Erythroblast (primary cell): ENCODE measurements around the gene OR7G2.

Experiments
- DNase-seq, 2 experiments: peaks; one replicate each; lab custom pipeline; 2025; lab: John Stamatoyannopoulos, UW
- GATA1 ChIP-seq: IDR thresholded peaks from 2 replicates; pipeline ENCODE4 v1.6.1; 2011; ENCODE audit warnings: low read depth, mild to moderate bottlenecking, control low read depth, low read length, moderate library complexity
- POLR2A ChIP-seq: IDR thresholded peaks from 2 replicates; pipeline ENCODE4 v1.6.1; 2011; ENCODE audit warnings: mild to moderate bottlenecking, low read length

OR7G2 gene

GRCh38 chr19:9107375-9107774, at the start of gene OR7G2:
Gene OR7G2 (minus strand): TSS chr19:9107475. CDS start chr19:9103243, 4,232 bp downstream.
- no peak for DNase-seq
- TF ChIP-seq POLR2A (no peak), GATA1 (no peak)

GRCh38 chr19:9156304-9156703, 49.0 kb upstream of the OR7G2 start:
- TF ChIP-seq POLR2A (no peak), GATA1 (no peak)
- DNase-seq = no peak

- no peak for DNase-seq
- TF ChIP-seq GATA1 (no peak), POLR2A (no peak)
Measured at GRCh38 chr19:9155591-9155990, 48.3 kb upstream of the OR7G2 start.

- no peak for DNase-seq
- TF ChIP-seq POLR2A = no peak
- no peak for TF ChIP-seq GATA1
Measured at GRCh38 chr19:9151367-9151766, 44.1 kb upstream of the OR7G2 start.

- TF ChIP-seq POLR2A (no peak), GATA1 (no peak)
- DNase-seq = no peak
Measured at GRCh38 chr19:9150650-9151049, 43.4 kb upstream of the OR7G2 start.

- TF ChIP-seq POLR2A = no peak
- TF ChIP-seq GATA1 = no peak
- no peak for DNase-seq
Measured at GRCh38 chr19:9149997-9150396, 42.7 kb upstream of the OR7G2 start.

GRCh38 chr19:9148697-9149096, 41.4 kb upstream of the OR7G2 start:
- TF ChIP-seq POLR2A (no peak), GATA1 (no peak)
- no peak for DNase-seq

- TF ChIP-seq GATA1 = no peak
- no peak for TF ChIP-seq POLR2A
Measured at GRCh38 chr19:9146882-9147281, 39.6 kb upstream of the OR7G2 start.

GRCh38 chr19:9144920-9145319, 37.6 kb upstream of the OR7G2 start:
- DNase-seq = peak; percentile 40 to 51
- no peak for TF ChIP-seq POLR2A
- no peak for TF ChIP-seq GATA1

More at GRCh38 chr19:9146882-9147281, 39.6 kb upstream of the OR7G2 start:
- no peak for DNase-seq

- DNase-seq = peak; percentile 93 to 95
- TF ChIP-seq POLR2A (peak; percentile 89), GATA1 (no peak)
Measured at GRCh38 chr19:9140159-9140874, 33.0 kb upstream of the OR7G2 start, which contains the start of gene ZNF317. Gene ZNF317 (plus strand): TSS chr19:9140397. CDS start chr19:9156017, 15,620 bp downstream.

- DNase-seq = no peak
- TF ChIP-seq POLR2A (no peak), GATA1 (no peak)
Measured at GRCh38 chr19:9139609-9140158, 32.4 kb upstream of the OR7G2 start.

GRCh38 chr19:9132422-9132821, 25.1 kb upstream of the OR7G2 start:
- no peak for DNase-seq
- TF ChIP-seq GATA1 (no peak), POLR2A (no peak)

GRCh38 chr19:9130965-9131364, 23.7 kb upstream of the OR7G2 start:
- TF ChIP-seq POLR2A = no peak
- TF ChIP-seq GATA1 = no peak
- no peak for DNase-seq

GRCh38 chr19:9128171-9128570, 20.9 kb upstream of the OR7G2 start:
- DNase-seq = no peak
- TF ChIP-seq POLR2A = no peak
- TF ChIP-seq GATA1 = no peak

- DNase-seq = no peak
- TF ChIP-seq GATA1 (no peak), POLR2A (no peak)
Measured at GRCh38 chr19:9126900-9127405, 19.7 kb upstream of the OR7G2 start, which contains the start of gene OR7G3. Gene OR7G3 (minus strand): TSS chr19:9126950. CDS start chr19:9126950, 0 bp downstream.
